ENCODE results near the gene KRT80.

Gene KRT80

GRCh38 chr12:52195065-52195730, 3.4 kb upstream of the KRT80 start:
- DNase-seq, result no peak

GRCh38 chr12:52193991-52194390, 2.2 kb upstream of the KRT80 start:
- no peak for DNase-seq

GRCh38 chr12:52193532-52193931, 1.7 kb upstream of the KRT80 start:
- DNase-seq, result no peak

- DNase-seq, result no peak
These were observed 719 bp downstream of the KRT80 start for GRCh38 chr12:52190860-52191729.

GRCh38 chr12:52189376-52190174, 2.2 kb downstream of the KRT80 start:
- no peak for DNase-seq

GRCh38 chr12:52188658-52189057, 3.2 kb downstream of the KRT80 start:
- DNase-seq, result no peak

- no peak for DNase-seq
These were observed 4.2 kb downstream of the KRT80 start for GRCh38 chr12:52187640-52188039.

GRCh38 chr12:52187206-52187605, 4.6 kb downstream of the KRT80 start:
- DNase-seq, result no peak

- no peak for DNase-seq
These were observed 5.5 kb downstream of the KRT80 start for GRCh38 chr12:52186118-52186840.

- no peak for DNase-seq
These were observed 6.3 kb downstream of the KRT80 start for GRCh38 chr12:52185400-52185967.

GRCh38 chr12:52184813-52185212, 7.0 kb downstream of the KRT80 start:
- no peak for DNase-seq

- DNase-seq, result no peak
These were observed 7.8 kb downstream of the KRT80 start for GRCh38 chr12:52183971-52184370.

- DNase-seq, result peak; percentile 73
These were observed 8.3 kb downstream of the KRT80 start for GRCh38 chr12:52183544-52183910.

GRCh38 chr12:52182898-52183543, 8.8 kb downstream of the KRT80 start:
- peak; percentile 73 for DNase-seq

- no peak for DNase-seq
These were observed 9.4 kb downstream of the KRT80 start for GRCh38 chr12:52182384-52182783.

- no peak for DNase-seq
These were observed 10.1 kb downstream of the KRT80 start for GRCh38 chr12:52181746-52182145.

GRCh38 chr12:52180971-52181628, 10.7 kb downstream of the KRT80 start:
- DNase-seq, result no peak

GRCh38 chr12:52179396-52179973, 12.3 kb downstream of the KRT80 start:
- DNase-seq, result no peak

- DNase-seq, result no peak
These were observed 12.8 kb downstream of the KRT80 start for GRCh38 chr12:52178984-52179383.

- DNase-seq, result no peak
These were observed 13.4 kb downstream of the KRT80 start for GRCh38 chr12:52178443-52178842.

Data from NCI-H2029 (cell line).